Fibroblast of upper back skin (primary cell): ENCODE data around the gene ZNF679.
"Not testable (repeated sequence)": the region's sequence is repeated elsewhere in the genome, so short reads cannot be mapped to it uniquely, and the experiment has no call there.

ENCODE experiments used
- DNase-seq: peaks from one replicate; pipeline ENCODE4 v3.0.0-alpha.2; 2013

Gene ZNF679

DNA sequence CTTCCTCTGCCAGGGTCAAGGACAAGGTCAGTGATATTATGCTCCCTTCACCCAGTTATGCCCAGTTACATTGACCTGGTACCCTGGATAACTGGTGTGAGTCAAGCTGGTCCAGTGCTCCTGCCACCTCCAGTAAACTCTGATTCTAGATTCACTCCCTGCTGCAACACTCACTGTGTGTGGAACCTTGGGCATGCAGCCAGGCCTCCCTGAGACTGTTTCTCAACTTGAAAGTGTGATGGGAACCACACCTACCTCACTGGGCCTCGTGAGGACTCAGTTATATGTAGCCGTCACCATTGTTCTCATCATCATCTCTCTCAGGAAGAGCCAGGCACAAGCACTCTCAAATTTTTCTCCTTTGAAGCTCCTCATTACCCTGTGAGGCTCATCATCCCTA lies 84.6 kb downstream of the ZNF679 start:
- DNase-seq = no peak

DNA sequence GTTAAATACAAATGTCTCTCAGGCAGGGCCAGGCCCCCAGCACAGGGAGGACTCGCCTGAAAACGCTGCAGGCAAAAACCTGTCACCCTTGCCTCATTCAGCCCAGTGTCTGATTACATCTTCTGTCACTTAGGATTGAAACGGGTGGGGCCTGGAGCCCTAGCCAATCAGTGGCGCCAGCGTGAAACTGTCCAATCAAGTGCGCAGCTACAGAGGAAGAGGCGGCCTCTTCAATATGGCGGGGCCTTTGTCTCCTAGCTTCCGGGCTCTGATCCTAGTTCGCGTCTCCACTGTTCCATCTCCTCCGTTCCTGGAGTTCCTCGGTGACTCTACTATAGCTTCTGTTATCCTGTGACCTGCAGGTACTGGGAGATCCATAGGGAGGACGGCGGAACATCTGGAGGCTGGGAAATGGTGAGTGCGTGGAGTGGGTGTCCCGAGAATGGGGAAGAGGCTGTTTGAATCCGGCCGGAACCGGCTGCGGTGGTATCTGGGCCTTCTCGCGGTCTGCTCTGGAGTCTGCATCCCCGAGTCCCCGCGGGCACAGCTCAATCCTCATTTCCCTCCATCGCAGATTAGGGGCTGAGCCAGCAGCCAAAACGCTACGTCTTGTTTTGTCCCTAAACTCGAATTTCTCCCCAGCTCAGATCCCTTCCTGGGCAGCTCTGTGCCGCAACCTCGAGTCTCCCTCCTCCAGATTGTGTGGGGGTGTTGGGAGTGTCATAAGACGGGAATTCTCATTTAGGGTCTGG lies 85.6 kb downstream of the ZNF679 start, which contains the start of gene ZNF736:
Gene ZNF736 (plus strand): TSS at position 222 of the 752 bp plus-strand sequence. CDS start 190 bp downstream, at position 412.
- peak; percentile 94 for DNase-seq

DNA sequence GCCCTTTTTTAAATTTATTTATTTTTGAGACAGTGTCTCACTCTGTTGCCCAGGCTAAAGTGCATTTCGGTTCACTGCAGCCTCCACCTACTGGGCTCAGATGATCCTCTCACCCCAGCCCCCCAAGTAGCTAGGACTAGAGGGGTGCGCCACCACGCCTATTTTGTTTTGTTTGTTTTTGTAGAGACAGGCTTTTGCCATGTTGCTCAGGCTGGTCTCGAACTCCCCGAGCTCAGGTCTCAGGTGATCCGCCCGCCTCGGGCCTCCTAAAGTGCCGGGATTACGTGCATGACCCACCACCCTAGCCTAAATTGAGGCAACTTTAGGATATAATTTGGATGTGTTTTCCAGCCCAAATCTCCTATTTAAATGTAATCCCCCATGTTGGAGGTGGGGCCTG lies 86.3 kb downstream of the ZNF679 start:
- no peak for DNase-seq

DNA sequence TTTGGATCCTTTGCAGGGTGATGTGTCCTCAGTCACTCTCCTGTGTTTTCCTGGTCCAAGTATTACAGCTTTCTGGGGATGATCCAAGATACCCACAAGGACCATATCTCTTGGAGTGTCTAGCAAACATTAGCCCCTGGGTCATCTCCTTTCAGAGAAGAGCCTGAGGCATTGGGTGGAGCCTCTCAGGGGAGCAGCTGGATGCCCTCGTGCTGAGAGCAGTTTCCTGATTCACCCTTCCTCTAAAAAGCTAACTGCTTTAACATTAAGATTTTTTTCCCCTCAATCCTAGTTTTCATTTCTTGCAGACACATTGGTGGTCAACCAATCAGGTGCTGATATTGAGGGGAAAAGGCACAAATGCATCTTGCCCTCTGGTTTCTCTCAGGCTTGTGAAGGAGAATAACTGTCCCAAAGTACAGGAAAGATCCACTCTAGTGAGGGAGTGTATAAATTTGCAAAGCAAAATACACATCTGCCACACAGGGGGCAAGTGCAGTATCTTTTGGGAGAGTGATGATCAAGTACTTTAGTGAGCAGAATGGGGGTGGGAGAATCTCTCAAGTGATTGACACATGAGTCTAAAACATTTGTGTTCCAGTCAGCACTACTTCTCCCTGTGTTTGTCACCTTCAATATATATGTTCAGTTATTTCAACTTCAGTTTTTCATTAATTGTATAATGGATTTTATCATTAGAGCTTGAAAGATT lies 87.9 kb downstream of the ZNF679 start:
- DNase-seq = not testable (repeated sequence)
